D721Med (cell line): ENCODE measurements around the gene LAMB4.

ENCODE experiments used
- DNase-seq: peaks from one replicate; pipeline ENCODE4 v3.0.0; 2011; ENCODE audit warnings: low spot score; ENCODE audit not compliant: insufficient read length
- FAIRE-seq: peaks from 2 replicates; lab custom pipeline; 2011; peaks lifted over from hg19 to GRCh38; lab: Jason Lieb, UNC
- TF ChIP-seq, protein P1 (sequence below): IDR thresholded peaks from 2 replicates; pipeline ENCODE4 v1.5.1; 2012; ENCODE audit warnings: mild to moderate bottlenecking, control low read depth; ENCODE audit not compliant: insufficient read depth; ENCODE audit errors: missing control alignments

Gene LAMB4

DNA sequence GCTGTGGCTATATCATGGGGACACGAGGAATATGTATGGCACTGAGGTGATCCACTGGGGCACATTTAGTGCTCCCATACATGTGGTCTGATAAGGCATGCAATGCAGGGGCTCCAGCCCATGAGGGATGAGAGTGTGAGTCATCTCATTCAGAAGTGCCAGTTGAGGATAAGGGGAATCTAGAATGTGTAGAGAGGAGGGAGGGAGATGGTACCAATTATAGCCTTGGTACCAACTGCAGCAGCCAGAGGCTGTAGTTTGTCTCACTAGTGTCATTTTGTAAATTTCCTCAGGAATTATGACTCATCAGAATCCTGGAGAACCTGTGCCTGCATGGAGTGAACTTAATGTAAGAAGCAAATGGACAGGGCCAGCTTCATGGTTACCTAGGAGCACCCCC lies 46.2 kb downstream of the LAMB4 start:
- FAIRE-seq (no peak), DNase-seq (no peak)
- TF ChIP-seq, protein P1, sequence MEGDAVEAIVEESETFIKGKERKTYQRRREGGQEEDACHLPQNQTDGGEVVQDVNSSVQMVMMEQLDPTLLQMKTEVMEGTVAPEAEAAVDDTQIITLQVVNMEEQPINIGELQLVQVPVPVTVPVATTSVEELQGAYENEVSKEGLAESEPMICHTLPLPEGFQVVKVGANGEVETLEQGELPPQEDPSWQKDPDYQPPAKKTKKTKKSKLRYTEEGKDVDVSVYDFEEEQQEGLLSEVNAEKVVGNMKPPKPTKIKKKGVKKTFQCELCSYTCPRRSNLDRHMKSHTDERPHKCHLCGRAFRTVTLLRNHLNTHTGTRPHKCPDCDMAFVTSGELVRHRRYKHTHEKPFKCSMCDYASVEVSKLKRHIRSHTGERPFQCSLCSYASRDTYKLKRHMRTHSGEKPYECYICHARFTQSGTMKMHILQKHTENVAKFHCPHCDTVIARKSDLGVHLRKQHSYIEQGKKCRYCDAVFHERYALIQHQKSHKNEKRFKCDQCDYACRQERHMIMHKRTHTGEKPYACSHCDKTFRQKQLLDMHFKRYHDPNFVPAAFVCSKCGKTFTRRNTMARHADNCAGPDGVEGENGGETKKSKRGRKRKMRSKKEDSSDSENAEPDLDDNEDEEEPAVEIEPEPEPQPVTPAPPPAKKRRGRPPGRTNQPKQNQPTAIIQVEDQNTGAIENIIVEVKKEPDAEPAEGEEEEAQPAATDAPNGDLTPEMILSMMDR, result no peak

DNA sequence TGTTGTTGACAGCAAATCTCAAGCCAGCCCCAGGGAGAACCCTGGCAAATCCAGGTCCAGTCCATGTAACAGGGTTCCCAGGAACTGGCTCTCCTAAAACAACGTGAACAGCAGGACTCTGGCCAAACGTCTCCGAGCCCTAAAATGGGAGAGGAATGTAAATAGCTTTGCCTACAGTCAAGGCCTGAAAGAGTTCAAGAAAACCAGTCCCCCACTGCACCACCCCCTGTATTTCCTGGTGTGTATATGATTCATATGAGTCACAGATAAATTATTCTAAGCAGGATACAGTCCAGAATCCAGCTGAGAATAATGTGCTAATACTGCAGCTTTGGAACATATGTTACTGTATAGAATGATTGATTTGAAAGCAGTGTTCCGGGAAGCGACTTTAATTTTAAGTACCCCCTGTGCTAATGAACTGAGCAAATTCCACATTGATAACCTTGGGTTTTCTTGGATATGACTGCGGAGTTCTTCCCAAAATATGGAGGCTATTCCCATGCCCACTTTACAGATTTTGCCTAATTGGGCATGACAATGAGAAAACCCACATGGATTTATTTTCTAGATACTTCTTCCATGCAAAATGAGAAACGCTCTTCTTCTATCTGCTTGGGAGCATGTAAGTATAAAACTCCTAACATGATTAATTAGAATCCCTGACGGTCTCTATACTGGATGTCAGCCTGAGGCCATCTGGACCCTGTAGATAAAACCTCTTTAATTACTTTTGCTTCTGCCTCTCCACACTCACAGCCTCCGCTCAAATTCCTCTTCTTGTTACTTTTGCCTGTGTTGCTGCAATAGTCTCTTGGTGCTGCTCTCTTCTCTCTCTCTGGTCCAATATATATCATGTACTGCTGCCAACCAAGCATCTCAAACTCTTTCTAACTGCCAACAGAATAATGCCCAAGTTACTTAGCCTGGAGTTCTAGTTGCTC lies 50.2 kb downstream of the LAMB4 start:
- DNase-seq, result peak; percentile 31
- TF ChIP-seq, protein P1, result no peak
- FAIRE-seq, result no peak

DNA sequence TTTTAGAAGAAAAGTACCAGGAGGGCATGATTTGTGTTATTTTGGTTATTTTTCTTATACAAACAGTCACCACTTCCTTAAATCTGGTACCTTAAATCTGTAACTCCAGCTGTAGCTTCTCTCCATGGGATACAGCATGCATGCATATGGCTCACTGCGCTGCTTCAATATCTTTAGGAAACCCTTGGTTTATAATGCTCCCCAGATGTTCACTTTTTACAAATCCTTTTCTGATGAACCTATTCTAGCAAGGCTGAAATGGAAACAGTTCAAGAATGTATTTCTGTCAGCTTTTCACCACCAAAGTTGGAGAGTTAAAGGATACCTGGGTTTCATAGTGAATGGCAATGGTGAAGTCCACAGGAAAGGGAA lies 50.9 kb downstream of the LAMB4 start:
- TF ChIP-seq, protein P1, result no peak
- DNase-seq (no peak), FAIRE-seq (no peak)

DNA sequence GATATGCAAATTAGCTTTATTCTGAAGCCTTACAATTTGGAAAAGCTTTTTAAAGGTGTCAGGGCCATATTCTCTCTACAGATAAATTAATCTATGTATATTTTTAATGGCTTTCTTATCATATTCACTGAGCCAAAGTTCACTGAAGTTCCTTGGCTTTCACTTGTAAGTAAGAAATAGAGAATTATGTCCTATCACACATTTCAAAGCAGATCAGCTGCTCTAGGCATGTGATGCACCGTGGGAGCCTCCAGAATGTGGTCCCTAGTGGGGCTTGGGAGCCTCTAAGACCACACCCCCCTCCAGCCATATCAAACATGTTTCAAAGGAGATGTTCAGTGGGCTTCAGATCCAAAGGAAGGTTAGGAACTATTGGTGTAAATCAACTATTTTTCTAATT lies 51.5 kb downstream of the LAMB4 start:
- TF ChIP-seq, protein P1, result no peak
- no peak for FAIRE-seq
- DNase-seq, result no peak

DNA sequence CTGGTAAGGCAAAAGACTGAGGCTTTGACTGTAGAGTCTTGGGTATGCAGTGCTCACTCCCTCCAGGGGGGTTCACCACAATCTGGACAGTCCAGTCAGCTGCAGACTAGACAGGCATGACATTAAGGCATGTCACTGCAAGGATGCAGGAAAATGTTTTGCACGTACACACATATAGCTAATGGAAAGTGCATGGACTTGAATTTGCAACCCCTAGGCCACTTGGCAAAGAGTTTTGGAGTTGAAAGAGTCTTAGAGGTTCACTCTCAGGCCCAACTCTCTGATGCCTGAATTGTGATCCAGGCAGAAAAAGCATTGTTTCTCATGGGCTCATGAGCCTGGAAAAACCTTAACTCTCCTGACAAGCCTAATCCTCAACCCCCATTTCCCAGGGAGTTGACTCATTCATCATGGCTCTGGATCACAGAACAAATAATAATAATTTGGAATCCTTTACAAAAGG lies 51.9 kb downstream of the LAMB4 start:
- no peak for DNase-seq
- no peak for FAIRE-seq

DNA sequence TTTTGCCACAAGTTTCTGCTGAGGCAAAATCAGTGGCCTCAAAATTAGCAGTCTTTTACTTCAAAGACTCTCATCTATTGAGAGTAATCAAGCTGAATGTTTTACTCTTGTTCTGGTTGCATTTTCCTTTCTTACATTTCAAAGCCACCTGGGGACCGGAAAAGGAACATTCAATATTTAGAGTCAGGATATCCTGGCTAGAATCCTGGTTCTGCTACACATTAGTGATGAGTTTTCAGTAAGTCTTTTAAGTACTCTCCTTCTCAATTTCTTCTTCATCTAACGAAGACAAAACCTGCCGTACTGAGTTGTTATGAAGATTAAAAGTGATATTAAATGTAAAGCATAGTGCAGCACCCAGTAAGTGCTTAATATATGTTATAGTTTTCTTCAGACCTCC lies 52.5 kb downstream of the LAMB4 start:
- no peak for FAIRE-seq

More for the DNA sequence above, 51.9 kb downstream of the LAMB4 start:
- TF ChIP-seq, protein P1, result no peak

More for the DNA sequence above, 52.5 kb downstream of the LAMB4 start:
- TF ChIP-seq, protein P1, result no peak
- DNase-seq, result no peak
